NCI-H1417 treated with DMSO at 0.1 percent for 48 hours (cell line): ENCODE results near the gene PDE7B.

Experiments
- DNase-seq: peaks from one replicate; lab custom pipeline; 2025; lab: John Stamatoyannopoulos, UW

The PDE7B gene

GRCh38 chr6:135985471-135985870 lies 134.0 kb downstream of the PDE7B start:
- DNase-seq = no peak

GRCh38 chr6:135987226-135987625 lies 135.7 kb downstream of the PDE7B start:
- no peak for DNase-seq

- DNase-seq = no peak
These were observed 138.9 kb downstream of the PDE7B start for GRCh38 chr6:135990439-135990838.

- DNase-seq = no peak
These were observed 139.5 kb downstream of the PDE7B start for GRCh38 chr6:135990855-135991464.

- DNase-seq = no peak
These were observed 141.2 kb downstream of the PDE7B start for GRCh38 chr6:135992739-135993138.

- no peak for DNase-seq
These were observed 141.9 kb downstream of the PDE7B start for GRCh38 chr6:135993361-135993760.

GRCh38 chr6:135994857-135995544 lies 143.5 kb downstream of the PDE7B start:
- DNase-seq = no peak

GRCh38 chr6:135995545-135995898 lies 144.0 kb downstream of the PDE7B start:
- no peak for DNase-seq

GRCh38 chr6:135996668-135997067 lies 145.2 kb downstream of the PDE7B start:
- DNase-seq = no peak

- no peak for DNase-seq
These were observed 147.9 kb downstream of the PDE7B start for GRCh38 chr6:135999393-135999792.

- DNase-seq = no peak
These were observed 155.8 kb downstream of the PDE7B start for GRCh38 chr6:136007345-136007744.

- no peak for DNase-seq
These were observed 160.0 kb downstream of the PDE7B start for GRCh38 chr6:136011475-136011874.

GRCh38 chr6:136012198-136012887 lies 160.8 kb downstream of the PDE7B start:
- no peak for DNase-seq

GRCh38 chr6:136012943-136013342 lies 161.4 kb downstream of the PDE7B start:
- DNase-seq = no peak

- no peak for DNase-seq
These were observed 163.2 kb downstream of the PDE7B start for GRCh38 chr6:136014454-136015437.

GRCh38 chr6:136015531-136015930 lies 164.0 kb downstream of the PDE7B start:
- DNase-seq = no peak

- DNase-seq = peak; percentile 7
These were observed 165.0 kb downstream of the PDE7B start for GRCh38 chr6:136016228-136017225.

GRCh38 chr6:136020691-136021090 lies 169.2 kb downstream of the PDE7B start:
- DNase-seq = no peak

GRCh38 chr6:136022224-136022874 lies 170.8 kb downstream of the PDE7B start:
- no peak for DNase-seq

GRCh38 chr6:136024711-136025110 lies 173.2 kb downstream of the PDE7B start:
- no peak for DNase-seq
